ENCODE results near the gene AKAP1. TPM values are rescaled to one million over a fixed set of nuclear protein-coding genes. Genes with fewer than 3 reads are reported as not detected.

AKAP1 gene
- total and polyA plus RNA-seq, 9 of the 15 experiments (the other 6 are each of a cell fraction or from before 2014, with no cell fraction given), result 12.9 to 63.8 (median 36.4) TPM

GRCh38 chr17:57110152-57110542 is 25.1 kb downstream of the AKAP1 start (continued):
- no peak for TF ChIP-seq GABPB1 (CRISPR knock-in tag; IDR thresholded peaks at IDR 0.05)
- no peak for TF ChIP-seq NFRKB (IDR thresholded peaks at IDR 0.05; ENCODE audit: low read depth)
- no peak for TF ChIP-seq BCL6 (CRISPR knock-in tag; IDR thresholded peaks at IDR 0.05)
- no peak for TF ChIP-seq NFYB (IDR thresholded peaks at IDR 0.05; ENCODE audit: extremely low read depth, insufficient read length)

- ATAC-seq (no peak), FAIRE-seq (no peak), DNase-seq (ENCODE audit: extremely low read depth in 1 of 4, low spot score in 3 of 4) (no peak)
- Histone ChIP-seq H2AFZ (ENCODE audit: low read depth, low read length) (no peak overlapping the region), H3K27me3 (ENCODE audit: control insufficient read depth in 2 of 2, insufficient read depth in 2 of 2, low read length in 2 of 2) (no peaks in the 10 kb centered on the region), H3K4me1 (replicated peaks in 1 of 2; ENCODE audit: control insufficient read depth in 2 of 2, insufficient read depth in 2 of 2, low read length in 2 of 2) (peaks cover 31 to 47% of the 10 kb centered on the region in 2 experiments), H3K4me2 (ENCODE audit: insufficient read depth, low read length) (no peak overlapping the region), H3K27ac (ENCODE audit: extremely low read depth, low read depth, low read length) (no peak overlapping the region), H3K4me3 (no peak overlapping the region), H3K9ac (ENCODE audit: insufficient read depth in 1 of 2, low read depth in 2 of 2, low read length in 2 of 2) (no peak overlapping the region), H3K9me1 (ENCODE audit: control insufficient read depth, insufficient read depth, low read length) (peaks cover 12% of the 10 kb centered on the region), H3K36me3 (ENCODE audit: control insufficient read depth, insufficient read depth, low read length) (peaks cover 87% of the 10 kb centered on the region), H4K20me1 (replicated peaks; ENCODE audit: control insufficient read depth, insufficient read depth, low read length) (no peaks in the 10 kb centered on the region; the same call in 1 of the 2 replicates), H3K9me3 (replicated peaks; ENCODE audit: control insufficient read depth, insufficient read depth, low read depth, low read length) (no peaks in the 10 kb centered on the region), H3K79me2 (ENCODE audit: control insufficient read depth, insufficient read depth, low read length) (peaks cover 27% of the 10 kb centered on the region)
- ChIA-PET POLR2A (interaction anchor here (0.6 to 1.5 kb wide), 4 partner anchors 9 to 1626 kb away, joined by 3 to 4 read pairs (median 3); no protein-coding TSS in a partner anchor), CTCF (ENCODE audit: low intra/inter-chr PET ratio) (no interaction called here)
- in situ Hi-C loops (cut with MboI) (no loop called here), intact Hi-C loops (cut with micrococcal nuclease) (loop anchor here (5.0 to 10.0 kb wide), 2 partner anchors 103 to 286 kb away; no protein-coding TSS in a partner anchor)
- no TSS peak for BruUV-seq (replicated peaks)
- TF ChIP-seq RAD21 (CRISPR knock-in tag; conservative IDR thresholded peaks at IDR 0.05 in 1 of 2, IDR thresholded peaks at IDR 0.05 in 1 of 2) (no peak), CHD4 (IDR thresholded peaks at IDR 0.05; ENCODE audit: insufficient read depth, insufficient replicate concordance, low read depth, low read length, poor library complexity, severe bottlenecking) (no peak), ZNF316 (IDR thresholded peaks at IDR 0.05) (no peak), ZNF398 (CRISPR knock-in tag; IDR thresholded peaks at IDR 0.05) (no peak), TAL1 (IDR thresholded peaks at IDR 0.05) (no peak), ZNF165 (CRISPR knock-in tag; IDR thresholded peaks at IDR 0.05; ENCODE audit: borderline replicate concordance) (no peak)
- TF ChIP-seq, protein P1, sequence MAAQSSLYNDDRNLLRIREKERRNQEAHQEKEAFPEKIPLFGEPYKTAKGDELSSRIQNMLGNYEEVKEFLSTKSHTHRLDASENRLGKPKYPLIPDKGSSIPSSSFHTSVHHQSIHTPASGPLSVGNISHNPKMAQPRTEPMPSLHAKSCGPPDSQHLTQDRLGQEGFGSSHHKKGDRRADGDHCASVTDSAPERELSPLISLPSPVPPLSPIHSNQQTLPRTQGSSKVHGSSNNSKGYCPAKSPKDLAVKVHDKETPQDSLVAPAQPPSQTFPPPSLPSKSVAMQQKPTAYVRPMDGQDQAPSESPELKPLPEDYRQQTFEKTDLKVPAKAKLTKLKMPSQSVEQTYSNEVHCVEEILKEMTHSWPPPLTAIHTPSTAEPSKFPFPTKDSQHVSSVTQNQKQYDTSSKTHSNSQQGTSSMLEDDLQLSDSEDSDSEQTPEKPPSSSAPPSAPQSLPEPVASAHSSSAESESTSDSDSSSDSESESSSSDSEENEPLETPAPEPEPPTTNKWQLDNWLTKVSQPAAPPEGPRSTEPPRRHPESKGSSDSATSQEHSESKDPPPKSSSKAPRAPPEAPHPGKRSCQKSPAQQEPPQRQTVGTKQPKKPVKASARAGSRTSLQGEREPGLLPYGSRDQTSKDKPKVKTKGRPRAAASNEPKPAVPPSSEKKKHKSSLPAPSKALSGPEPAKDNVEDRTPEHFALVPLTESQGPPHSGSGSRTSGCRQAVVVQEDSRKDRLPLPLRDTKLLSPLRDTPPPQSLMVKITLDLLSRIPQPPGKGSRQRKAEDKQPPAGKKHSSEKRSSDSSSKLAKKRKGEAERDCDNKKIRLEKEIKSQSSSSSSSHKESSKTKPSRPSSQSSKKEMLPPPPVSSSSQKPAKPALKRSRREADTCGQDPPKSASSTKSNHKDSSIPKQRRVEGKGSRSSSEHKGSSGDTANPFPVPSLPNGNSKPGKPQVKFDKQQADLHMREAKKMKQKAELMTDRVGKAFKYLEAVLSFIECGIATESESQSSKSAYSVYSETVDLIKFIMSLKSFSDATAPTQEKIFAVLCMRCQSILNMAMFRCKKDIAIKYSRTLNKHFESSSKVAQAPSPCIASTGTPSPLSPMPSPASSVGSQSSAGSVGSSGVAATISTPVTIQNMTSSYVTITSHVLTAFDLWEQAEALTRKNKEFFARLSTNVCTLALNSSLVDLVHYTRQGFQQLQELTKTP (IDR thresholded peaks at IDR 0.05; ENCODE audit: low read depth in 1 of 2, partially characterized antibody in 2 of 2), result no peak
- 61% methylated on average over 10 of the region's 12 CpGs for WGBS (ENCODE audit: insufficient coverage, low coverage, missing lambda C conversion rate)
These were observed 25.7 kb downstream of the AKAP1 start for GRCh38 chr17:57110579-57111325.

All from K562 (cell line).